Neuronal stem cell (in vitro differentiated cells): ENCODE results near the gene PROM1.

ENCODE experiments used
- DNase-seq: peaks from one replicate; pipeline ENCODE4 v3.0.0-alpha.2; 2013; ENCODE audit warnings: low spot score
- H2AFZ ChIP-seq: one replicate; pipeline ENCODE4 v1.6.1; 2013; ENCODE audit warnings: mild to moderate bottlenecking, low read length, inconsistent platforms
- H2AK5ac ChIP-seq: 2 replicates; pipeline ENCODE4 v1.6.1; 2013; ENCODE audit warnings: low read depth, mild to moderate bottlenecking, inconsistent platforms, low read length, moderate library complexity, mixed read lengths
- H2BK120ac ChIP-seq: 2 replicates; pipeline ENCODE4 v1.6.1; 2013; ENCODE audit warnings: low read depth, mild to moderate bottlenecking, inconsistent platforms, low read length, moderate library complexity, mixed read lengths
- H2BK12ac ChIP-seq: one replicate; pipeline ENCODE4 v1.6.1; 2013; ENCODE audit warnings: low read length, inconsistent platforms
- H2BK15ac ChIP-seq: 2 replicates; pipeline ENCODE4 v1.6.1; 2013; ENCODE audit warnings: mild to moderate bottlenecking, low read length, inconsistent platforms, mixed read lengths
- H2BK5ac ChIP-seq: one replicate; pipeline ENCODE4 v1.6.1; 2013; ENCODE audit warnings: inconsistent platforms, mild to moderate bottlenecking, low read length, moderate library complexity
- H3K14ac ChIP-seq: one replicate; pipeline ENCODE4 v1.6.1; 2013; ENCODE audit warnings: low read length, inconsistent platforms
- H3K18ac ChIP-seq: 2 replicates; pipeline ENCODE4 v1.6.1; 2013; ENCODE audit warnings: low read length, inconsistent platforms
- H3K23ac ChIP-seq: 2 replicates; pipeline ENCODE4 v1.6.1; 2013; ENCODE audit warnings: low read depth, mild to moderate bottlenecking, mixed read lengths, low read length, inconsistent platforms; ENCODE audit not compliant: poor library complexity
- H3K27ac ChIP-seq: replicated peaks from 3 replicates; pipeline ENCODE4 v1.5.1; 2013; ENCODE audit warnings: low read length, inconsistent platforms
- H3K27me3 ChIP-seq, 3 experiments: 2 replicates each; pipeline ENCODE4 v1.6.1; 2013; ENCODE audit warnings: low read length in 3 of 3, mild to moderate bottlenecking in 2 of 3, inconsistent platforms in 1 of 3, low read depth in 1 of 3, mixed read lengths in 1 of 3, moderate library complexity in 1 of 3; ENCODE audit not compliant: control insufficient read depth in 3 of 3, insufficient read depth in 3 of 3
- H3K36me3 ChIP-seq, 2 donors: replicated peaks in 1 of 2; 2 replicates each; pipeline ENCODE4 v1.6.1; 2013; ENCODE audit warnings: low read length in 2 of 2; ENCODE audit not compliant: control insufficient read depth in 2 of 2, insufficient read depth in 2 of 2
- H3K4ac ChIP-seq: 2 replicates; pipeline ENCODE4 v1.6.1; 2013; ENCODE audit warnings: inconsistent platforms, mild to moderate bottlenecking, low read length, moderate library complexity
- H3K4me1 ChIP-seq, 2 donors: 1 replicate in 1 of 2; 2 replicates in 1 of 2; pipeline ENCODE4 v1.6.1; 2013; ENCODE audit warnings: low read length in 2 of 2, low read depth in 1 of 2; ENCODE audit not compliant: control insufficient read depth in 2 of 2, insufficient read depth in 1 of 2
- H3K4me2 ChIP-seq: one replicate; pipeline ENCODE4 v1.6.1; 2013; ENCODE audit warnings: mild to moderate bottlenecking, low read length, inconsistent platforms; ENCODE audit not compliant: insufficient read depth, poor library complexity, severe bottlenecking
- H3K4me3 ChIP-seq, 2 donors: 2 replicates each; pipeline ENCODE4 v1.5.1; 2013; ENCODE audit warnings: low read length in 2 of 2, mild to moderate bottlenecking in 2 of 2, inconsistent platforms in 1 of 2, moderate library complexity in 1 of 2
- H3K79me1 ChIP-seq: one replicate; pipeline ENCODE4 v1.6.1; 2013; ENCODE audit warnings: low read depth, mild to moderate bottlenecking, inconsistent platforms, low read length, moderate library complexity
- H3K9ac ChIP-seq: one replicate; pipeline ENCODE4 v1.6.1; 2013; ENCODE audit warnings: mild to moderate bottlenecking, low read depth, low read length, inconsistent platforms; ENCODE audit not compliant: poor library complexity
- H3K9me3 ChIP-seq, 2 donors: replicated peaks in 1 of 2; 2 replicates each; pipeline versions ENCODE3 to v1.6.1; 2013; ENCODE audit warnings: low read length in 2 of 2, mild to moderate bottlenecking in 2 of 2, inconsistent platforms in 1 of 2, low read depth in 1 of 2, mixed read lengths in 1 of 2, moderate library complexity in 1 of 2; ENCODE audit not compliant: control insufficient read depth in 2 of 2, insufficient read depth in 1 of 2
- H4K8ac ChIP-seq: one replicate; pipeline ENCODE4 v1.6.1; 2013; ENCODE audit warnings: low read depth, mild to moderate bottlenecking, inconsistent platforms, low read length, moderate library complexity
- H4K91ac ChIP-seq: one replicate; pipeline ENCODE4 v1.6.1; 2013; ENCODE audit warnings: low read length, low read depth, mild to moderate bottlenecking, inconsistent platforms; ENCODE audit not compliant: poor library complexity
- WGBS, 2 donors: extraction: QIAGEN DNeasy Blood & Tissue Kit; methylation state at CpG; one replicate each; pipeline ENCODE4 v1.1.7; 2013; ENCODE audit warnings: missing lambda C conversion rate in 2 of 2, mixed read lengths in 1 of 2; ENCODE audit not compliant: insufficient read length in 2 of 2, insufficient replicate concordance in 1 of 2; ENCODE audit errors: extremely low coverage in 2 of 2; 5-methylcytosine and 5-hydroxymethylcytosine counted together

Gene PROM1

DNA sequence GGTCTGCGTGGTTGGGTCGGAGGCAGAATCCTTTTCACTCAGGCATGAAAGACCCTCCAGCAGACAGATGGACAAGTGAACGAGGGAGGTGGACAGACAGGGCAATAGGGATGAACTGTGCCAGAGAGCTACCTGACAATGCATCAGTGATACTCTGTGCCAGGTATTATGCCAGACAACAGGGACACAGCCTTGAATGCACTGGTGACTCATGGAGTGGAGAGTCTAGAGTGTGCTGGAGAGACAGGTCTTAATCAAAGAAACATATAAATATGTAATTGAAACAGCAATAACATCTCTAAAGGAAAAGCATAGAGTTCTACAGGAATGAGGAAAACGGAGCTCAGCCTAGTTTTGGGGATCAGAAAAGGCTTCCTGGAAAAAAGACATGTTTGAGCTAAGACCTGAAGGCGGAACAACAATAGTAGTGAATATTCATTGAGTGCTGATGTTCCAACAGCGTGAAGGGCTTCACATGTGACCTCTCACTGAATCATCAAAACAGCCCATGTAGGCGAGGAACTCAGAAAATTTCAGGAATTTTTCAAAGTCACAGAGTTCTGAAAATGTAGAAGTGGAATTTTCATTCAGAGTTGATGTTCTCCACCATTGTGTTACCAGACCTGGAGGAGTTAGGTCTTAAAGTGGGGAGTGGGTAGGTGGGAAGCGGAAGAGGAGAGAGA is 100.8 kb downstream of the PROM1 start:
- Histone ChIP-seq H4K91ac (no peak overlapping the region), H2AFZ (no peak overlapping the region), H2AK5ac (no peak overlapping the region), H3K27ac (no peak overlapping the region), H3K79me1 (peaks cover 1% of the 10 kb centered on the region), H3K4ac (no peak overlapping the region), H2BK15ac (no peak overlapping the region), H3K4me3 (no peak overlapping the region), H3K27me3 (no peaks in the 10 kb centered on the region), H3K9me3 (peaks cover 2 to 20% of the 10 kb centered on the region in 2 donors), H3K36me3 (peaks cover 37 to 92% of the 10 kb centered on the region in 2 donors), H3K23ac (no peak overlapping the region), H3K14ac (no peak overlapping the region), H3K4me2 (no peak overlapping the region), H3K9ac (no peak overlapping the region), H4K8ac (no peak overlapping the region), H2BK12ac (no peak overlapping the region), H2BK5ac (no peak overlapping the region), H3K4me1 (no peaks in the 10 kb centered on the region), H3K18ac (no peak overlapping the region), H2BK120ac (no peak overlapping the region)
- no CpG with 5 or more reads among the region's 8 CpGs for WGBS, 2 donors
- no peak for DNase-seq

DNA sequence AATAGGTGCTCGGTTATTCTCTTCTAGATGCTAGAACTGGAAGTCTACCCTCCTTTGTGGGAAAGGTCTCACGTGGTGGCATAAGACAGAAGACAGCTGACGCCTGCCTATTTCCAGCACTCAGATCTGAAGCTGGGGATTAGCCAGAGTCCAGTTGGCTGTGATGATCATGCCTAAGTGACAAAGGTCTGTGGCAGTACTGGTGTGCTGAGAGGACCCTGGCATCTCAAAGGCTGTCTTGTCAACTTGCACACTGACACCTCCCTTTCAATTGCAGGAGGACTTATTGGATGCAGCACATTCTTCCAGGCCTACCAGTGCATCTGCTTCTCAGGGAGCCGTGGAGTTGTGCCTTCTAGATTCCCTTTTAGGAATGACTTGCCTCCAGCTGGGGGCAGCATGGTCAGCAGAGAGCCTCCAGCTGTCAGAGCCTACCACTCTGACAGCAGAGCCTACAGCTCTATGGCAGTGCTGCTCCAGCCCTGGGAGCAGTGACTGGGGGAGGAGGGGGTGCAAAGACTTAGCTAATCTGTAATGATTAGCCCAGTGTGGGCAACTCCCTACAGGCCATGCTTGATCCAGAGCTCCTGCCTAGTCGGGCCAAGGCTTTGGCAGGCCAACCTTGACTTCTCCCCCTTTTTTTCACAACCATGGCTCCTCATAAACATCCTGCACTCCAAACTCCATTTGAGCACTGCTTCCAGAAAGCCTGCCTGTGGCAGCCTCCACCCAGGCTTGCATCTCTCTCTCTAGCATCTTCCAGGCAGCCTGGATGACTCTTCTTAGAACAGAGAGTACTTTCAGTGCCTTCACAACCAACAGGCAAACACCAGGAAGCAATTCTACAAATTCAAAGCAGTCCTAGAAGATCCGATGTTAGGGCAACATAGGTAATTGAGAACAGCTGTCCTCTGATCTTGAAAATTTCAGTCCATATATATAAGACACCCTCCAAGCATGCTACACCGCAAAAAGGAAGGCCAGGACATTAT is 107.1 kb downstream of the PROM1 start:
- Histone ChIP-seq H2BK120ac (no peak overlapping the region), H3K27me3 (no peaks in the 10 kb centered on the region), H2BK5ac (no peak overlapping the region), H3K4me1 (no peaks in the 10 kb centered on the region), H3K27ac (no peak overlapping the region), H2BK15ac (no peak overlapping the region), H3K14ac (no peak overlapping the region), H2BK12ac (no peak overlapping the region), H2AFZ (no peak overlapping the region), H2AK5ac (no peak overlapping the region), H3K9me3 (no peaks in the 10 kb centered on the region), H3K4me2 (no peak overlapping the region), H3K9ac (no peak overlapping the region), H4K91ac (no peak overlapping the region), H3K79me1 (peaks cover 2% of the 10 kb centered on the region), H3K4me3 (no peak overlapping the region), H3K23ac (no peak overlapping the region), H3K18ac (no peak overlapping the region), H3K4ac (no peak overlapping the region), H4K8ac (no peak overlapping the region), H3K36me3 (peaks cover 15 to 72% of the 10 kb centered on the region in 2 donors)
- DNase-seq = no peak
- no CpG with 5 or more reads among the region's 7 CpGs for WGBS, 2 donors

DNA sequence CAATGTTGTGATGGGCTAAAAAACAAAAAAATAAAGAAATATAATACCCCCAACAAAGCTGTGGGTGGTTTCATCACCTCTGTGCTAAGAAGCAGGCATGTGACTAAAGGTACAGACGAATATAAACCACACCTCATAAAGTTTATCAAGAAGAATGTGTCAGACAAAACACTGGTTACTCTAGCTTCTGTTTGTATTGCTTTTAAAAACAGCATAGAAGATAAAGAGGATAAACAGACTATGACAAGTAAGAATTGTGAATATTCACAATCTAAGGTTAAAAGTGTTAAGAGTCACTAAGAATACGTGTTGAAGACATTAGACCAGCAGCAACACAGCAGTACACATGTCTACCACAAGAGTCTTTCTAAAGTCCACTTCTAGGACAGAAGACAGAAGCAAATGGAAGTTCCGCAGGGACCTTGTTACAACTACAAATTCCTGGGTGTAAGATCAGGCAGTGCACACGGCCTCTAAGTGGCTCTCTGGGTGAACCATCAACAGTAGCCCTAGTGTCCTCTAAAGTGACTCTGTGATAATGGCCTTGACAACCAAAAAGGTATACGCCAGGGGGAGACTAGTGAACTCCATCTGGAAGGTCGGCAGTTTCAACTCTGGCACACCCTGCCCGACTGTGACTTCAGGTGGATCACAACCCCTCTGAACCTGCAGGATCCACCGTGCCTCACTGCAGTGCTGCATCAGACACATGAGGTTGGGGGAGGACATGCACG is 112.6 kb downstream of the PROM1 start:
- no peak overlapping the region for H3K9ac ChIP-seq
- H2BK15ac ChIP-seq = no peak overlapping the region
- H3K27me3 ChIP-seq = no peaks in the 10 kb centered on the region
- H3K4me1 ChIP-seq = no peaks in the 10 kb centered on the region
- H4K8ac ChIP-seq = no peak overlapping the region
- H4K91ac ChIP-seq = no peak overlapping the region
- no peak overlapping the region for H3K14ac ChIP-seq
- no peaks in the 10 kb centered on the region for H3K79me1 ChIP-seq
- no peak overlapping the region for H3K4ac ChIP-seq
- peaks cover 3% of the 10 kb centered on the region in 2 donors for H3K9me3 ChIP-seq
- no peak overlapping the region for H2AK5ac ChIP-seq
- no peak overlapping the region for H3K4me3 ChIP-seq
- no peak overlapping the region for H2BK12ac ChIP-seq
- no peak for DNase-seq
- H2AFZ ChIP-seq = no peak overlapping the region
- H3K18ac ChIP-seq = no peak overlapping the region
- peaks cover 7 to 55% of the 10 kb centered on the region in 2 donors for H3K36me3 ChIP-seq
- no CpG with 5 or more reads among the region's 9 CpGs for WGBS, 2 donors
- H2BK120ac ChIP-seq = no peak overlapping the region
- H3K23ac ChIP-seq = no peak overlapping the region
- H3K27ac ChIP-seq = no peak overlapping the region
- no peak overlapping the region for H3K4me2 ChIP-seq
- no peak overlapping the region for H2BK5ac ChIP-seq
